SK-N-SH treated with all-trans-retinoic acid at 6 μM for 48 hours (cell line): ENCODE data around the gene TMEM212.

ENCODE experiments used
- BACH2 ChIP-seq: fragments of 250-450 bp; sonication (Bioruptor Pico); IDR thresholded peaks from 2 replicates; pipeline ENCODE4 v1.9.0; 2021; ENCODE audit warnings: mild to moderate bottlenecking, borderline replicate concordance
- CSDC2 ChIP-seq: fragments of 250-450 bp; sonication (Bioruptor Pico); IDR thresholded peaks from 2 replicates; pipeline ENCODE4 v1.5.0; 2020; ENCODE audit warnings: mild to moderate bottlenecking, moderate library complexity
- PATZ1 ChIP-seq: fragments of 250-450 bp; sonication (Bioruptor Pico); IDR thresholded peaks from 2 replicates; pipeline ENCODE4 v1.8.0; 2020; ENCODE audit warnings: mild to moderate bottlenecking, moderate library complexity, borderline replicate concordance
- RARB ChIP-seq: fragments of 250-450 bp; sonication (Bioruptor Pico); IDR thresholded peaks from 2 replicates; pipeline ENCODE4 v1.8.0; 2021; ENCODE audit warnings: mild to moderate bottlenecking, moderate library complexity
- TSHZ2 ChIP-seq: fragments of 250-450 bp; sonication (Bioruptor Pico); IDR thresholded peaks from 2 replicates; pipeline ENCODE4 v1.5.0; 2020; ENCODE audit warnings: mild to moderate bottlenecking, moderate library complexity
- ZFP30 ChIP-seq: fragments of 450-650 bp; formaldehyde crosslinking; IDR thresholded peaks from 2 replicates; pipeline ENCODE4 v1.5.0; 2022; ENCODE audit warnings: mild to moderate bottlenecking, moderate library complexity
- ZNF565 ChIP-seq: fragments of 450-650 bp; formaldehyde crosslinking; conservative IDR thresholded peaks from 2 replicates; pipeline ENCODE4 v1.5.0; 2020; ENCODE audit warnings: low read depth, mild to moderate bottlenecking, moderate library complexity
- ZNF8 ChIP-seq: fragments of 450-650 bp; formaldehyde crosslinking; IDR thresholded peaks from 2 replicates; pipeline ENCODE4 v1.5.0; 2020; ENCODE audit warnings: mild to moderate bottlenecking, moderate library complexity

- TF ChIP-seq RARB (CRISPR knock-in tag) (no peak), ZFP30 (CRISPR knock-in tag) (no peak), PATZ1 (CRISPR knock-in tag) (no peak), BACH2 (no peak), ZNF8 (CRISPR knock-in tag) (no peak), CSDC2 (CRISPR knock-in tag) (no peak), TSHZ2 (no peak), ZNF565 (CRISPR knock-in tag) (no peak)
These were observed 46.4 kb upstream of the TMEM212 start for GRCh38 chr3:171796625-171797264.
